GM21619 (cell line): ENCODE measurements around the gene UBE2E2.

ENCODE experiments used
- ATAC-seq: cut with Tn5 transposase; IDR thresholded peaks from one replicate; pipeline ENCODE4 v1.9.1; 2021; ENCODE audit not compliant: unreplicated experiment

Gene UBE2E2

DNA sequence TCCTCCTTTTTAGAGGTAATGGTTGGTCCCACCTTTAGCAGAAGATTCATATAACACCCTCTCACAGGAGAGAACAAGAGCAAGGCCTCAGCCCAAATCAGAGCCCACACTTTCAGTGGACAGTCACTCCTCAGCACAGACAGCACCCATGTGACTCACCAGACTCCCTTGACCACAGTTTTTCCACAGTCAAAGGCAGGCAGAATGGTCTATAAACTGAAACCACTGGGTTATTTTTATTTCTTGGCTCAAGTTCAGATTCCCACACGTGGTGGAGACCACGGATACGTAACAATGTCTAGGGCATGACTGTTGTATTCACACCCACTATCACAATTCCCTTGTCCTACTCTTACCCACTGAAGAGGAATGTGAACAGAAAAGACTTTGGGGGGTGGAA, 364.8 kb downstream of the UBE2E2 start:
- no peak for ATAC-seq

DNA sequence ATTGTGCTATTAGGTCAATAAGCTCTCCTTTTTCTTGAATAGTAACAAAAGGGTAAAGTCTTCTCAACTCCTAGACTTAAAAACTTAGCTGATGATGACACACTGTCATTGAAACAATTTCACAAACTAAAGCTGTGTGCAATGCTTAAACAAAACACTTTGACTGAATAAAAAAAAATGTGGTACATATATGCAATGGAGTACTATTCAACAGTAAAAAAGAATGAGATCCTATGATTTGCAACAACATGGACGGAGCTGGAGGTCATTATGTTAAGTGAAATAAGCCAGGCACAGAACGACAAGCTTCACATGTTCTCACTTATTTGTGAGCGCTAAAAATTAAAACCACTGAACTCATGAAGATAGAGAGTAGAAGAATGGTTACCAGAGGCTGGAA, 370.7 kb downstream of the UBE2E2 start:
- no peak for ATAC-seq

DNA sequence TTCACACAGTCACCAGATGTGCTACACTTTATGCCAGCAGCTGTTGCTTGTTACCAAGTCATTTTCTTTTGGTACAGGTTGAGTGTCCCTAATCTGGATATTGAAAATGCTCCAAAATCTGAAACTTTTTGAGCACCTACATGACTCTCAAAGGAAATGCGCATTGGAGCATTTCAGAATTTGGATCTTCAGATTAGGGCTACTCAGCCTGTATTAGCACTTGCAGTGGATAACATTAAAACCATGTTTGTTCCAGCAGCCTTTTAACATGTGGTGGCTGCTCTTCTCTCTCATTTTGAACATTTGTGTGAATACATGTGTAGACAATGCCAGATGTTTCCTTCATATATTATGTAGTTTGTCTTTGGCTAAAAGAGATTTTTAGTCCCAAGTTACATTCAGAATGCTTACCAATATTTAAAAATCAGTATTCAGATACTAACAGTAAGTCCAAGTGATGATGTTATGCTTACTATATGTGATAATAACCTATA, 371.7 kb downstream of the UBE2E2 start:
- ATAC-seq: no peak

DNA sequence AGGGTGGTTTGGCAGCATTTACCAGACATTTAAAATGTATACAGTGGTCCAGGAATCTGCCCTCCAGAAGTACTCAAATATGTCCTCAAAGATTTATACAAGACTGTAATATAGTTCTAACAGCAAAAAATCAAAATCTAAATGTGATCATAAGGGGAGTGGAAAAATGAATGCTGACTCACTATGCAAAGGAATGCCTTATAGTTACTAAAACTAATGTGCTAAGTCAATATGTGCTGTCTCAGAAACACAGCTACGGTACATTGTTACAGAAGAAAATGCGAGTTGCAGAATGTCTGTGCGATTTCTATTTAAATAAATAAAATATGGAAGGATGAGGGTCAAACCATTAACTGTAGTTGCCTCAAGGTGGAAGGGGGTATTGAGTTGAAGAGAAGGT, 372.6 kb downstream of the UBE2E2 start:
- no peak for ATAC-seq

DNA sequence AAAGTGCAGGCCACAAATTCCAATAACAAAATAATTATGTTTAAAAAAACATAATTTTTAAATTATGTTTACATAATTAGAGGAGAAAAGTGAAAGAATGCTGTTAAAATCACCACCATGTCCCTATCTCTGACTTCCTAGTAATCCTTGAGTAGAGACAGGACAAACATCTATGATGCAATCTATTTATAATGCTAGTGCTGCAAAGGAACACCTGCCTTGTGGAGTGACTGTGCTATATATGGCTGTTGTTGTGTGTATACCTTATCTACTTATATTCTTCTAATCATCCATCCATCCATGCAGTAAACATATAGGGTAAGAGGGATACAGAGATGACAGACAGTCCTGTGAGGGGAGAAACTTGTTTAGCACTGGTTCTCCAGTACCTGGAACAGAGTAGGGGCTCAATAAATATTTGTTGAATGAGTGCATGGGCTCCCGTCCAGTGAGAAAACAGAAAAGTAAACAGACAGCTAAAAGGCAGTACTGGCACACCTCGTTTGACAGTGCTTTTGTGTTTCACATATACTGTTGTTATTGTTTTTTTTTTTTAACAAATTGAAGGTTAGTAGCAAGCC, 373.3 kb downstream of the UBE2E2 start:
- ATAC-seq: no peak

DNA sequence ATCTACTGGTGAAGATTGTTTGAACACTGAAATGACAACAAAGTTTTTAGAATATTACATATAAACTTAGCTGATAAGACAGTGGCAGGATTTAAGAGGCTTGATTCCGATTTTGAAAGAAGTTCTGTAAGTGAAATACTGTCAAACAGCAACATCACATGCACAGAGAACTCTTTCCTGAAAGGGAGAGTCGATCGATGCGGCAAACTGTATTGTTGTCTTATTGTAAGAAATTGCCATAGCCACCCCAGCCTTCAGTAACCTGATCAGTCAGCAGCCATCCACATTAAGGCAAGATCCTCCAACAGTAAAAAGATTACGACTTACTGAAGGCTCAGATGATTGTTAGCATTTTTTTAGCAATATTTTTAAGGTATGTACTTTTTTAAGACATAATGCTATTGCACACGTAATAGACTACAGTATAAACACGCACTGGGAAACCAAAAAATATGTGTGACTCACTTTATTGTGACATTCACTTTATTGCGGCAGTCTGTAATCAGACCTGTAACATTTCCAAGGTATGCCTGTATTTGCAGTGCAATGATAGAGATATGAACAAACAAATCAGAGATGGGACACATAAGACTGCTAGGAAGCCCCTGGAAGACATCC, 377.1 kb downstream of the UBE2E2 start:
- ATAC-seq: no peak

DNA sequence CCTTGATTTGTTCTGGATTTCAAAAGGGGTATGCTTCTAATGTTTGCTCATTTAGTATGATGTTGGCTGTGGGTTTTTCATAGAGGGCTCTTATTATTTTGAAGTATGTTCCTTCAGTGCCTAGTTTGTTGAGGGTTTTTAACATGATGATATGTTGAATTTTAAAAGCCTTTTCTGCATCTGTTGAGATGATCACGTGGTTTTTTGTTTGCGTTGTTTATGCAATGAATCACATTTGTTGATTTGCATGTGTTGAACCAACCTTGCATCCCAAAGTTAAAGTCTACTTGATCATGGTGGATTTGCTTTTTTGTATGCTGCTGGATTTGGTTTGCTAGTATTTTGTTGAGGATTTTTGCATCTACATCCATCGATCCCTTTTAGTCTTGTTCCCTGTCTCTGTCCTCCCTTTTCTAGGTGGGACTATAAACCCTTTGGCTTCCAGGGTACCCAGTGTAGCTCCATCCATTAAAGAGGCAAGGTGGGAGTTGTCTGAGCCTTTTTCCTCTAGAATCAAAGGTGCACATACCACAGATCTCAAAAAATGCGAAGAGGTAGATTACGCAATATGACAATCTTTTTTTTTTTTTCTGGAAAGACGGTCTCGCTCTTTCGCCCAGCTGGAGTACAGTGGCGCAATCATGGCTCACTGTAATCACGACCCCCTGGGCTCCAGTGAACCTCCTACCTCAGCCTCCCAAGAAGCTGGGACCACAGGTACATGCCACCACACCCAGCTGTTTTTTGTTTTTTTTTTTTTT, 381.0 kb downstream of the UBE2E2 start:
- no peak for ATAC-seq

DNA sequence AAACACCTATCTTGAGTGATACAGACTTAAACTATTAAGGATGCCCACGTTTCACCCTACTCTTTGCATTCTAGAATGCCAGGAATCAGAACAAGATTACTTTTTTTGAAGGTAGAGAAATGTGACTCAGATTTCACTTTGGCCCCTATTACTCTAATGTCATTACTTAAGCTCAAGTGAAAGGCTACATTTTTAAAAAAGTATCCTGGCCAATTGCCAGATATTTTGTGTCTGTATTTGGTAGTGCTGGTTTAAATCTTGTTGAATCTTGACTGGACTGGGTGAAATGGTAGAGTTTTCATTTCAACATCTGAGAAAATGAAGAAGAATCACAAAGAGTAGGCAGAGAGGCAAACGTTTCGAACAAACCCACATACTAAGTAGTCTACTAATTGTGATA, 384.4 kb downstream of the UBE2E2 start:
- no peak for ATAC-seq

DNA sequence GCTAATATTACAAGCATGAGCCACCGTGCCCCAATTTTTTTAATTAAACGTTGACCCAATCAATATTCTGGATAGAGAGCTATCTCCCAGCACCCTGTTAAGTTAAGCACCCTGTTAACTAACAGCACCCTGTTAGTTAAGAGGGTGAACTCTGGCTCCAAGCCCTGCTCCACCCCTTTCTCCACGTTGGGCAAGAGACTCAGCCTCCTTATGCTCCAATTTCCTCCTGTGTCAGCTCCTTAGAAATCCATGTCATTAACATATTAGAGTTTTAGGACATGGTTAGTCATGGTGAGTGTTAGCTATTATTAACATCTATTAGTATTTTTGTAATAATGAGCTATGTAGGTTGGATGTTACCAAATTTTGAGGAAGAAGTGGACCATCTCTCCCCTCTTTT, 385.4 kb downstream of the UBE2E2 start:
- ATAC-seq: no peak

DNA sequence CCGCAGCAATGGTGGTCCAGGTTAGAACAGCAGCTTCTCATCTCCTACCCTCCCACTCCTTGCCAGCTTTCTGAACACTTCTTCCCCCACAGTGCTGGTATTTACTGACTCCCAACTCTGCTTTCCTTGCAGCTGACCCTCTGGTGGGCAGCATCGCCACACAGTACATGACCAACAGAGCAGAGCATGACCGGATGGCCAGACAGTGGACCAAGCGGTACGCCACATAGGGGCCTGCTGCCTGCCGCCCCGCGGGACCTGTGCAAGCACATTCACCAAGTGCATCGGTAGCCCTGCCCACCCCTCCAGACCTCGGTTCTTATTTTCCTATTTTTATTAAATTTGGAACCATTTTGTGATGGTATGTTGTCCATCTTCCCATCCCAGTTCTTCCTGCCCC, 386.5 kb downstream of the UBE2E2 start:
- no peak for ATAC-seq

DNA sequence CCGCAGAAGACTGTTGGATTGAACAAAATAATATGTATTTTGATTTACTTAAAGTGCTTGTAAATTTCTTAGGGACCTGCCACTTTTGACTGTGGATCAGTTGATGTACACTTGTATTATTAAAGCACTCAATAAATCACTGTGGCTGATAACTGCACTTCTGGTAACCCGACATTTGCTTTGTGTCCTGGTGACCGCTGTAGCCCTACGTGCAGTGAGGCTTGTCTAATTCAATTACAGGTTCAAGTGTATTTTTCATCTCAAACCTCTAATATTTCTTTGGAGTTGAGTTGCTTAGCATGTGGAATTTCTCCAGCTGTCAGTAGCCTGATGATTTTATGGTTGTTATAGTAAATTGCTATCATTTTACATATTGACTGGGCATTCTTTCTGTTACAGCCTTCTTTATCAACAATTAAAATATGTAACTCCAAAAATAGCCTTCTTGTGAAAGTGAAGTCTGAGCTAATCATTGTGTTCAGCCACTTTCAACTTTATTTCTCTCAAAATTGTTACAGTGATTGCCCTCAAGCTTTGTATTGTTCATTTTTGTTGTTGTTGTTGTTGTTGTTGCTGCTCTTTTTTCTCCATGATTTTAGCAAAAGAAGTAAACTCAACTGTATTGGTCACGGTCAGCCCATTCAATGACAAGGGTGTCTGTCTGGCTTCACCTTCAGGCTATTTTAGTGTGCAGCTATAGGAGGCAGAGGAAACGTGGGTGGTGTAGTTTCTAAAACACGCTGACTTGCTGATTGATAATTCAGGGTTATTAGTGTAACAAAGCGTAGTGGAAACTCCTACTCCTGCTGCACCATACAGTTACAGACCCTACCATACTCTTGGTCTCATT, 387.5 kb downstream of the UBE2E2 start:
- ATAC-seq: peak; percentile 78

DNA sequence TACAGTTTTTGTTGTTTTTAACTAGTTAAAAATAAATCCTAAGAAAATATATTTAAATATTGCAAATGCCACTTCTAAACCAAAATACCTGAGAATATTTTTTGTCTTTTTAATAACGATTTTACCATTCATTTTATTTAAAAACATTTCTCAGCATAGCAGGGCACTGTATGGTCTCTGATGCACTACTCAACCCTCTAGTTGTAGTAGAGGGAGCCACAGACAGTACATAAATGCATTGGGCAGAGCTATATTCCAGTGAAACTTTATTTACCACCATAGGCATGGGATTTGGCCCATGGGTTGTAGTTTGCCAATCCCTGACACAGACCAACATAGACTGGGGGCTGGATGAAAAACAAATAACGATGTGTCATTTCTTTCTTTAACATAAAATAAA, 388.2 kb downstream of the UBE2E2 start:
- no peak for ATAC-seq

DNA sequence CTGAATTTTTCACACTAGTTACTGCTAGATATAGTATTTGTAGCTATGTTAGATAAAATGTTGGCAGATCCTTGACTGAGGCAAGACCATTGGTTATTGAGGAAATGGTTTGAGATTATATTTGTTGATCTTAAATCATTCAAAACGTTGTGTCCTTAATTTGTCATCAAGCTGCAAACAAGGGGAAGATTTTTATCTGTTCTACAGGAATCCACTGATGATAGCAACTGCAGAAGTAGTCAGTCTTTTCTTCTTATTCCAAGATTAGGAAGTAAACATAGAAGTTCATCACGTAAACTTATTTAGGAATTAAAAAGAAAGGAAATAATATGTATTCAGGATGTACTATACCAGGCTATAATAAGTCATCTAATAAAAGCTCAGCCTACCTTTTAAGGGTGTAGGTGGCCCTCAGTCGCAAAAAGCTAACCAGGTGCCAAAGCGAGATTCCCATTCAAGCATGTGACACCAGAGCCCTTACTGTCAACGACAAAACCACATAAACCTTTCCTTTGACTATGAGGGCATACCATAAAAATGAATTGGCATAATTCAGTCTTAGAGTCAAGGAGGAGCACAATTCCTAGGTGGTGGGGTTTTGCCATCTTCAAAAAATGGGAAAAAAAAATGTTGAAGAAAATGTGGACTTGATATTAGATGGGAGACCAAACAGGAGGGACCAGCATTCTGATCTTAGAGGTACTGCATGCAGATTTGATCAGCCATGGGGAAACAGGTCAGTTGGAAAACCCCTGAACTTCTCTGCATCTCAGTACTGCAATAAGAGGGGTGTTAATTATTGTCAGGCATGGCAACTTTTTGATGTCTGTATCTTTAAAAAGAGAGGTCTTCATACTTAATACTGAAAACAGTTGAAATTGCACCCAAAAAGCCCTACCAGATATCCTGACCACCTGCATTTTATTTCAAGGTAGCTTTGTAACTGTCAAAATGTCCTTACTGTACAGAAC, 390.1 kb downstream of the UBE2E2 start:
- ATAC-seq: peak; percentile 61

DNA sequence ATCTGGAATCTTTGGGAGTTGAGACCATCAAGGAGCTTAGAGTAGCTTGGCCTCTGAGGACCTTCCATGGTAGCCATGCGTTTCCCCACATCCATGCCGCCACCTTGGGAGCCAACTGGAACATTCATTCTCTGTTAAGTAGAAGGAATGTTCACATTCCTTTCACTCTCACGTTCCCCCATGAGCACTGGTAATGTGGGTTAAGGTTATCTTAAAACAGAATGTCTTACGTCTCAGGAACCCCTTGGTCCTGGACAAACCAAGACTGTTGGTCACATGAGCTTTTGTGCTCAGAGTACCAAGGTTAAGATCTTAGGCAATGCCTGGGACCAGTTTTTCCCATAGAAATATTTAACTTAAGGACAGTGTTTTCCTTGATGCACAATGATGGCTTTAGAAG, 390.9 kb downstream of the UBE2E2 start:
- ATAC-seq: no peak

DNA sequence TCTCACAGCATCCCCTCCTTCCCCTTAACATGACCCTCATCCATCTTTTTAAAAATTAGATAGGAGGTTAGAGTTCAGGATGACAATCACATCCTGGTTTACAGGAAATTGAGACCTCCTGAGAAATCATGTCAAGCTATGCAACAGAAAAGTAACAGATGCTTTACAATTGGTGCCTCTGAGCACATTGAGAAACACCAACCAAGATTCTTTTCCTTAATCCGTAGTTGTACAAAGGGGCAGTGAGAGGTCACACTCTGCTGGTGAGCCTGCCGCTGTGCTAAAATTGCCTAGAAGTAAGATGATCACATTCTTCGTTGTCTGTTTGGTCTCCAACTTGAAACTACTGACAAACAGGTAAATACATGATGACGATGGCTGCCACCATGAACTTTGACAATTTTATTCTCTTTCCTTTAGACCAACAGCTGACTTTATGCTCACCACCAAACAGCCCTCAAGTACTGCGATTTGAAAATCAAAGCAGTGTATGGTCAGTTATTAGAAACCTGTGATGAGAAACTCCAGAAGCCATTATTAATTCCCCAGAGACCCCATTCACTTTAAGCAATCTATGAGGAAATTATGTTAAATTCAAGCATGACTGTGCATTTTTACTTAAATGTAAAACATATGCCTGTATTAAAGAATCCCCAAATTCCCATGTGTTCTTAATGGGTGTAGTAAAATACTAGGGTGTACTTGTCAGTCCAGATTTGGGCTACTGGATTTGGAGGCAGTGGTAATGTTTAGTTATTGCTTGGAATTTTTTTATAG, 392.0 kb downstream of the UBE2E2 start:
- ATAC-seq: no peak

DNA sequence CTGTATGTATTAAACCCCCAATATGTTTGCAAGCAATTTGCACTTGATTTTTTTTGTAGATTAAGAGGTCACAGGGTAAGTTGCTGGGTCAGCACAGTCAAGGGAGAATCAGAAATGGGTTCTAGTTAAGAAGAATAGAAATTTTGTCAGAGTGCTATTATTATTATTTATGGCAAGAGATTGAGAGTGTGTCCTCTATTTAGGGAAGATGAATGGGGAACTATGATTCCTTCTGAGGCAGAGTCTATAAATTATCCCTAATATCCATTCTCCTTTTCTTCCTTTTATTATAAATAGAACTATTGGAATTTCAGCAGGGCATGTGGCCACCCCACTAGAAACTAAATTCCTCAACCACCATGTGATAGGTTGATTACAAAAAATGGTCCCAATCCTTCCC, 392.7 kb downstream of the UBE2E2 start:
- no peak for ATAC-seq

DNA sequence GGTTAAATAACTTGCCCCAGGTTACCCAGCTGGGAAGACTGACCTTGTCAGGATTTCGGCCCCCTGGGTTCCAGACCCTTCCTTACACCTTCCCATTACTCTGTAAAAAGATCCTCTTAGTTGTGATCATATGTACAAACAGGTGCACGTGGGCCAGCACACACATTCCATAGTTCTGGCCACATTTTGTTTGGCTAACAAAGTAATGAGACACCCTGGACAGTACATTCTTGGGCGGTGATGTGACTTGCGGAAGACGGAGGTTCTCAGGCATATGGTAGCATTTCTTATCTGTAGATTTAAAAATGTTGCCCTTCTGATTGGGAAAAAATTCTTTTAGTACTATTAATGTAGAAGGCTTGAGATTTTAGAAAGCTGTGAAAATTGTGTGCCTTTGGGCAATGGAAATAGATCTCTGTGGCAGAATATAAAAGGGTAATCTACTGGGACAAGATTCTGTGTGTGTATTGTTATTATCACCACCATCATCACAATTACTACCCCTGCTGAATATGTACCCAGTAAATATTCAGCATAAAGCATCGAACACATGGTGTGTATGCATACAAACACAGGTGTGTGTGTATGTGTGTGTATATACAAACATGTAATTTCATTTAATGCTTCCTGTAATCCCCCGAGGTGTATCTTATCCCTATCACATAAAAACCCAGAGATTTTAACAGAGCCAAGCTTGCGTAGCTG, 397.2 kb downstream of the UBE2E2 start:
- ATAC-seq: no peak

DNA sequence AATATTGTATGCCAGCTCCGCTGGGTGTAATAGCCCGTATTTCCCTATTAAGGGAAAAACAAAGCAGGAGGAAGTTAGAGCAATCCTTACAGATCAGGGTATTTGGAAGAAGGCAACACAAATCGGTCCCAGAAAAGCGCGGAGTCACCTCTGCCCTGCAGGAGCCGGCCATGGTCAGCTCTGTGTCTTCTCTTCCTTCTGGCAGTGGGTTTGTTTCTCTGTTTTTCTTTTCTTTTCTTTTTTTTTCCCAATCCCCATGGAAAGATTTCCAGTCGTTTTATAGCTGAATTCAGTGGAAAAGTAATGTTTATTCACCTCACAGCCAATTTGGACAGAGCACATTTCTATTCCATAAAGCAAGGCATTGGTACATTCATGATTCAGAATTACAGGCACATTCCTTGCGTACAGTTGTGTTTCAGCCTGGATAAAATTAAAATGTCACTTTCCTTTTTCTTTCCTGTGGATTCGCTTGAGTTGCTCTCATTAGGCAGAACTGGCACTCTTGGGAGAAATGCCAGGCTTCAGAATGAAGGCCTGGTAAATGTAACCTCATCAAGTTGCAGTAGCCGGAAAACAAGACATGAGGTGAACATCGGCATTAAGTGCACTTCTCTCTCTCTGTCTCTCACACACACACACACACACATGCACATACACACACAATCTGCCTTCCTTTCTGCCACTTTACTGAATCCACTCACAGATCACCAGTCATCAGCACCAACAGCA, 398.1 kb downstream of the UBE2E2 start:
- no peak for ATAC-seq
